Upper lobe of right lung (tissue), 1 donor: Measurements from ENCODE around the gene THRAP3. TPM values are rescaled to one million over a fixed set of nuclear protein-coding genes. Genes with fewer than 3 reads are reported as not detected.

Source experiments
- ATAC-seq: fragments of 200-7000 bp; cut with Tn5 transposase; one replicate; pipeline ENCODE4 v1.9.1; 2020; ENCODE audit warnings: mild to moderate bottlenecking, moderate library complexity
- DNase-seq: peaks from one replicate; pipeline ENCODE4 v3.0.0-alpha.2; 2020
- H3K27ac ChIP-seq: fragments of 200-600 bp; one replicate; pipeline ENCODE4 v1.8.0; 2022
- H3K27me3 ChIP-seq: fragments of 200-600 bp; one replicate; pipeline ENCODE4 v1.8.0; 2022; ENCODE audit warnings: mild to moderate bottlenecking
- H3K36me3 ChIP-seq: fragments of 200-600 bp; one replicate; pipeline ENCODE4 v1.8.0; 2022
- H3K4me1 ChIP-seq: fragments of 200-600 bp; one replicate; pipeline ENCODE4 v1.8.0; 2022
- H3K4me3 ChIP-seq: fragments of 200-600 bp; one replicate; pipeline ENCODE4 v1.8.0; 2022; ENCODE audit warnings: mild to moderate bottlenecking
- H3K9me3 ChIP-seq: fragments of 200-600 bp; one replicate; pipeline ENCODE4 v1.8.0; 2022
- intact Hi-C: fragments of 100-400 bp; cut with DNase I; formaldehyde crosslinking; loops from one replicate; pipeline ENCODE4 v1.11.0; 2022
- total RNA-seq: library from RNA; stranded (reverse); fragmentation: NEBNext Ultra II Directional; extraction: Animal tissue kit (Norgen Biotek cat#: 25700); gene quantifications from one replicate; pipeline ENCODE4 v1.2.1, GENCODE V29; 2021
- TF ChIP-seq, protein P1 (sequence below): fragments of 200-600 bp; IDR thresholded peaks from one replicate; pipeline ENCODE4 v1.8.0; 2022; ENCODE audit warnings: antibody characterized with exemption
- donor health status: DM: no; HTN: yes; CAD: no; lungs with severe emphysema.

Gene THRAP3
- total RNA-seq, 1 donor from 2014 or later: 88.6 TPM

DNA sequence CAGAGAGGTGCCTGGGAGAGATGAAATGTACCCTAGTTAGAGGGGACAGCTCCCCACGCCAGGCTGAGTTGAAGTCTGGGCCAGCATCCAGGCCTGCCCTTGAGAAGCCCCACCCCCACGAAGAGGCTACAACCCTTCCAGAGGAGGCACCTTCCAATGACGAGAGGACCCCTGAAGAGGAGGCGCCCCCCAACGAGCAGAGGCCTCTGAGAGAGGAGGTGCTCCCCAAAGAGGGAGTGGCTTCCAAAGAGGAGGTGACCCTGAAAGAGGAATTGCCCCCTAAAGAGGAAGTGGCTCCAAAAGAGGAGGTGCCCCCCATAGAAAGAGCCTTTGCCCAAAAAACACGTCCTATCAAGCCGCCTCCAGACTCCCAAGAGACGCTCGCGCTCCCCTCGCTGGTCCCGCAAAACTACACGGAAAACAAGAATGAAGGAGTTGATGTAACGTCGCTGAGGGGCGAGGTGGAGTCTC, 96.1 kb downstream of the THRAP3 start:
- TF ChIP-seq, protein P1, sequence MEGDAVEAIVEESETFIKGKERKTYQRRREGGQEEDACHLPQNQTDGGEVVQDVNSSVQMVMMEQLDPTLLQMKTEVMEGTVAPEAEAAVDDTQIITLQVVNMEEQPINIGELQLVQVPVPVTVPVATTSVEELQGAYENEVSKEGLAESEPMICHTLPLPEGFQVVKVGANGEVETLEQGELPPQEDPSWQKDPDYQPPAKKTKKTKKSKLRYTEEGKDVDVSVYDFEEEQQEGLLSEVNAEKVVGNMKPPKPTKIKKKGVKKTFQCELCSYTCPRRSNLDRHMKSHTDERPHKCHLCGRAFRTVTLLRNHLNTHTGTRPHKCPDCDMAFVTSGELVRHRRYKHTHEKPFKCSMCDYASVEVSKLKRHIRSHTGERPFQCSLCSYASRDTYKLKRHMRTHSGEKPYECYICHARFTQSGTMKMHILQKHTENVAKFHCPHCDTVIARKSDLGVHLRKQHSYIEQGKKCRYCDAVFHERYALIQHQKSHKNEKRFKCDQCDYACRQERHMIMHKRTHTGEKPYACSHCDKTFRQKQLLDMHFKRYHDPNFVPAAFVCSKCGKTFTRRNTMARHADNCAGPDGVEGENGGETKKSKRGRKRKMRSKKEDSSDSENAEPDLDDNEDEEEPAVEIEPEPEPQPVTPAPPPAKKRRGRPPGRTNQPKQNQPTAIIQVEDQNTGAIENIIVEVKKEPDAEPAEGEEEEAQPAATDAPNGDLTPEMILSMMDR: no peak
- Histone ChIP-seq H3K4me1 (peaks cover 31% of the 10 kb centered on the region), H3K27ac (peak overlapping the region; percentile 75), H3K9me3 (no peaks in the 10 kb centered on the region), H3K36me3 (no peaks in the 10 kb centered on the region), H3K4me3 (peak overlapping the region; percentile 78), H3K27me3 (no peaks in the 10 kb centered on the region)
- intact Hi-C loops: no loop called here
- no peak for ATAC-seq
- no peak for DNase-seq

DNA sequence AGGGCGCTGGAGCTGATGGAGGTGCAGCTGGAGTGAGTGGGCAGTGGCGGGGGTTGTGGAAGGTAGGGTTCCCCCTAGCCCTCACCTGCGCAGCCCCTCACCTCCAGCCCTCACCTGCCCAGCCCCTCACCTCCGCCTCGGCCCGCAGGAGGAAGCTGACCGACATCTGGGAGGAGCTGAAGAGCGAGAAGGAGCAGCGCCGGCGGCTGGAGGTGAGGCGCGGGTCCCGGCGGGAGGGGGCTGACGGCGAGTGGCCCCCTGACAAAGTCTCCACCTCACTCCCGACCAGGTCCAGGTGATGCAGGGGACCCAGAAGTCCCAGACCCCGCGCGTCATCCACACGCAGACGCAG, 96.5 kb downstream of the THRAP3 start:
- intact Hi-C loops: no loop called here
- TF ChIP-seq, protein P1: no peak
- H3K4me1 ChIP-seq: peaks cover 31% of the 10 kb centered on the region
- no peaks in the 10 kb centered on the region for H3K36me3 ChIP-seq
- no peaks in the 10 kb centered on the region for H3K9me3 ChIP-seq
- peak overlapping the region; percentile 78 for H3K4me3 ChIP-seq
- H3K27ac ChIP-seq: peak overlapping the region; percentile 75
- DNase-seq (no peak), ATAC-seq (no peak)
- H3K27me3 ChIP-seq: no peaks in the 10 kb centered on the region

- intact Hi-C loops: no loop called here
- ATAC-seq (peak; percentile 71), DNase-seq (peak; percentile 81)
- TF ChIP-seq, protein P1: no peak
- Histone ChIP-seq H3K4me3 (peak overlapping the region; percentile 78), H3K4me1 (peaks cover 31% of the 10 kb centered on the region), H3K27me3 (no peaks in the 10 kb centered on the region), H3K36me3 (no peaks in the 10 kb centered on the region), H3K27ac (peak overlapping the region; percentile 75), H3K9me3 (no peaks in the 10 kb centered on the region)
Measured at GRCh38 chr1:36321119-36321951, 97.1 kb downstream of the THRAP3 start.

GRCh38 chr1:36322041-36322785, 98.0 kb downstream of the THRAP3 start:
- no peak for DNase-seq
- H3K27ac ChIP-seq: peak overlapping the region; percentile 75

DNA sequence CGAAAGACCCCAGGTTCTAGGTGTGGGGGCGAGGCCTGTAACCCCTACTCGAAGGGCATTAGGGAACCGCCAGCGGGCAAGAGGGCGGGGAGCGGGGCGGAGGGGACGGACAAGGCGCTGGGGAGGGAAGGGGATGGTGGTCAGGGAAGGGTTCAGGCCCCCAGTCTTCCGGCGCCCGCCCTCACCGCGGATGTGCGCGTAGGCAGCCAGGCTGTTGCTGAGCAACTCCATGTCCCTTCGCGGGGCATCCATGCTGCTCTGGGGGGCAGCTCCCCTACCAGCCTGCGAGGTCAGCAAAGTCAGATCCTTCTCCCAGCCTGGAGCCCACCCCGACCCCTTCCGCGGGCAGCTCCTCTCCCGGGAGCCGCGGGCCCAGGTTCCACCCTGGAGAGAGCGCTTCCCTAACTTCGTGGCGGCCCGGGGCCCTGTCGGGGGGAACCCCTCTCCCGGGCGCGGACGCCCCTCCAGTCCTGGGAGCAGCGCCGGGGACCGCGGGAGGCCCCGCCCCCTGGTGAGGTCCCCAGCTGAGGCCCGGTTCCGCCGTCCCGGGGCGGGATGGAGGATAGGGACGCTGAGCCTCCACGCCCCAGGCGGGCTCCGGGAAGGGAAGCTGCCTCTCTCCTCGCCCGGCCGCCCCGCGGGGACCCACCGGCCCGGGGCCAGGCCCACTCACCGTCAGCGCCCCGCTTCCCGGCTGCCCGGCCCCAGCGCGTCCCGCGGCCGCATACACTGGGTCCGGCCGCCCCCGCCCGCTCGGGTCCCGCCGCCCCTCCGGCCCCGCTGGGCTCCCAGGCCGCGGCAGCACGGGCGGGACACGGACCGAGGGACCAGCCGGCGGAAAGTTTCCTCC, 98.8 kb downstream of the THRAP3 start:
- peak; percentile 10 for ATAC-seq
- no peaks in the 10 kb centered on the region for H3K9me3 ChIP-seq
- H3K27ac ChIP-seq: peak overlapping the region; percentile 75
- H3K4me1 ChIP-seq: peaks cover 31% of the 10 kb centered on the region
- DNase-seq: no peak
- no peaks in the 10 kb centered on the region for H3K27me3 ChIP-seq
- TF ChIP-seq, protein P1: no peak
- H3K4me3 ChIP-seq: peak overlapping the region; percentile 78
- intact Hi-C loops: no loop called here
- no peaks in the 10 kb centered on the region for H3K36me3 ChIP-seq

More at GRCh38 chr1:36322041-36322785, 98.0 kb downstream of the THRAP3 start:
- Histone ChIP-seq H3K36me3 (no peaks in the 10 kb centered on the region), H3K4me1 (peaks cover 31% of the 10 kb centered on the region), H3K9me3 (no peaks in the 10 kb centered on the region), H3K27me3 (no peaks in the 10 kb centered on the region), H3K4me3 (peak overlapping the region; percentile 78)
- no peak for ATAC-seq
- TF ChIP-seq, protein P1: no peak
- intact Hi-C loops: no loop called here
